HepG2 (cell line): Measurements from ENCODE around the gene ZNF512B. TPM values are rescaled to one million over a fixed set of nuclear protein-coding genes. Genes with fewer than 3 reads are reported as not detected.
A peak's percentile ranks its signal among the peaks of the same experiment; 100 is the strongest.

ENCODE experiments used
- AGO1 ChIP-seq: fragments of 200-400 bp; formaldehyde crosslinking; IDR thresholded peaks from 2 replicates; pipeline ENCODE4 v1.6.1; 2017; ENCODE audit warnings: mild to moderate bottlenecking, low read depth, low read length, moderate library complexity; ENCODE audit not compliant: poor library complexity, severe bottlenecking
- CCDC6 ChIP-seq: sonication (generic); formaldehyde crosslinking; IDR thresholded peaks from 2 replicates; pipeline ENCODE4 v1.8.1; 2022; ENCODE audit warnings: mild to moderate bottlenecking, missing genetic modification reagents, moderate library complexity
- FIP1L1 ChIP-seq: fragments of 200-400 bp; formaldehyde crosslinking; IDR thresholded peaks from 2 replicates; pipeline ENCODE4 v1.6.1; 2018; ENCODE audit warnings: low read depth, mild to moderate bottlenecking, low read length, moderate library complexity, borderline replicate concordance; ENCODE audit not compliant: insufficient read depth
- FOXK1 ChIP-seq: sonication (generic); formaldehyde crosslinking; IDR thresholded peaks from 2 replicates; pipeline ENCODE4 v1.4.0; 2020; ENCODE audit warnings: low read depth, missing genetic modification reagents, borderline replicate concordance
- NFIB ChIP-seq: sonication (generic); formaldehyde crosslinking; IDR thresholded peaks from 2 replicates; pipeline ENCODE4 v1.9.0; 2021; ENCODE audit warnings: missing genetic modification reagents, mild to moderate bottlenecking, borderline replicate concordance
- PTBP1 ChIP-seq: fragments of 200-400 bp; formaldehyde crosslinking; IDR thresholded peaks from 2 replicates; pipeline ENCODE4 v1.6.1; 2018; ENCODE audit warnings: low read length, low read depth; ENCODE audit not compliant: poor library complexity, severe bottlenecking
- TBP ChIP-seq: sonication (generic); formaldehyde crosslinking; IDR thresholded peaks from 2 replicates; pipeline ENCODE4 v1.5.0; 2020; ENCODE audit warnings: missing genetic modification reagents
- XRCC5 ChIP-seq: fragments of 200-400 bp; formaldehyde crosslinking; optimal IDR thresholded peaks from 2 replicates; pipeline ENCODE3; 2017; ENCODE audit warnings: mild to moderate bottlenecking, low read length
- ZNF12 ChIP-seq: sonication (generic); formaldehyde crosslinking; IDR thresholded peaks from 2 replicates; pipeline ENCODE4 v1.5.0; 2020; ENCODE audit warnings: missing genetic modification reagents
- ZNF205 ChIP-seq: IDR thresholded peaks from 2 replicates; pipeline ENCODE4 v1.6.1; 2018; ENCODE audit warnings: missing biosample characterization, missing genetic modification reagents
- ZNF292 ChIP-seq: sonication (generic); formaldehyde crosslinking; IDR thresholded peaks from 2 replicates; pipeline ENCODE4 v1.8.1; 2022; ENCODE audit warnings: mild to moderate bottlenecking, low read depth, missing genetic modification reagents, borderline replicate concordance
- ZNF510 ChIP-seq: sonication (generic); formaldehyde crosslinking; IDR thresholded peaks from 2 replicates; pipeline ENCODE4 v1.4.0; 2020; ENCODE audit warnings: low read depth, mild to moderate bottlenecking, missing genetic modification reagents
- ZNF567 ChIP-seq: sonication (generic); formaldehyde crosslinking; IDR thresholded peaks from 2 replicates; pipeline ENCODE4 v1.8.1; 2023; ENCODE audit warnings: mild to moderate bottlenecking, missing genetic modification reagents, borderline replicate concordance
- ZNF598 ChIP-seq: sonication (generic); formaldehyde crosslinking; IDR thresholded peaks from 2 replicates; pipeline ENCODE4 v1.5.1; 2020; ENCODE audit warnings: mild to moderate bottlenecking, missing genetic modification reagents, borderline replicate concordance
- polyA plus RNA-seq, 8 experiments: library from polyadenylated mRNA; depleted of rRNA in 3 of 8; stranded (reverse) in 7 of 8; unstranded in 1 of 8; fragments of >200 nt; fragmentation: Illumina TruSeq in 4 of 8; extraction: Trizol in 4 of 8; gene quantifications; 2 replicates each; pipeline versions ENCODE4 v1.2.1 to v1.2.3, GENCODE V29; 2011 to 2016; ENCODE audit warnings: low read depth in 4 of 8, missing spikeins in 1 of 8, mixed read lengths in 1 of 8; ENCODE audit not compliant: insufficient read depth in 1 of 8
- total RNA-seq, 5 experiments: library from RNA; depleted of rRNA; stranded (reverse); fragments of >200 nt; fragmentation: Illumina TruSeq; extraction: Trizol; gene quantifications; 2 replicates each; pipeline ENCODE4 v1.2.3, GENCODE V29; 2016; ENCODE audit warnings: low read depth in 1 of 5
- TF ChIP-seq, protein P1 (sequence below): sonication (generic); formaldehyde crosslinking; IDR thresholded peaks from 2 replicates; pipeline ENCODE4 v1.4.0; 2020; ENCODE audit warnings: low read depth, mild to moderate bottlenecking, missing genetic modification reagents
- TF ChIP-seq, protein P2 (sequence below): sonication (generic); formaldehyde crosslinking; IDR thresholded peaks from 2 replicates; pipeline ENCODE4 v1.8.0; 2022; ENCODE audit warnings: low read depth, missing genetic modification reagents
- TF ChIP-seq, protein P3 (sequence below): sonication (generic); formaldehyde crosslinking; IDR thresholded peaks from 2 replicates; pipeline ENCODE4 v1.4.0; 2020; ENCODE audit warnings: low read depth, missing genetic modification reagents
- TF ChIP-seq, protein P4 (sequence below): sonication (generic); formaldehyde crosslinking; IDR thresholded peaks from 2 replicates; pipeline ENCODE4 v1.4.0; 2020; ENCODE audit warnings: missing genetic modification reagents

ZNF512B gene
- total and polyA plus RNA-seq, 2 of the 13 experiments (the other 11 are each of a cell fraction or from before 2014, with no cell fraction given), result 11.5 to 30.6 TPM

DNA sequence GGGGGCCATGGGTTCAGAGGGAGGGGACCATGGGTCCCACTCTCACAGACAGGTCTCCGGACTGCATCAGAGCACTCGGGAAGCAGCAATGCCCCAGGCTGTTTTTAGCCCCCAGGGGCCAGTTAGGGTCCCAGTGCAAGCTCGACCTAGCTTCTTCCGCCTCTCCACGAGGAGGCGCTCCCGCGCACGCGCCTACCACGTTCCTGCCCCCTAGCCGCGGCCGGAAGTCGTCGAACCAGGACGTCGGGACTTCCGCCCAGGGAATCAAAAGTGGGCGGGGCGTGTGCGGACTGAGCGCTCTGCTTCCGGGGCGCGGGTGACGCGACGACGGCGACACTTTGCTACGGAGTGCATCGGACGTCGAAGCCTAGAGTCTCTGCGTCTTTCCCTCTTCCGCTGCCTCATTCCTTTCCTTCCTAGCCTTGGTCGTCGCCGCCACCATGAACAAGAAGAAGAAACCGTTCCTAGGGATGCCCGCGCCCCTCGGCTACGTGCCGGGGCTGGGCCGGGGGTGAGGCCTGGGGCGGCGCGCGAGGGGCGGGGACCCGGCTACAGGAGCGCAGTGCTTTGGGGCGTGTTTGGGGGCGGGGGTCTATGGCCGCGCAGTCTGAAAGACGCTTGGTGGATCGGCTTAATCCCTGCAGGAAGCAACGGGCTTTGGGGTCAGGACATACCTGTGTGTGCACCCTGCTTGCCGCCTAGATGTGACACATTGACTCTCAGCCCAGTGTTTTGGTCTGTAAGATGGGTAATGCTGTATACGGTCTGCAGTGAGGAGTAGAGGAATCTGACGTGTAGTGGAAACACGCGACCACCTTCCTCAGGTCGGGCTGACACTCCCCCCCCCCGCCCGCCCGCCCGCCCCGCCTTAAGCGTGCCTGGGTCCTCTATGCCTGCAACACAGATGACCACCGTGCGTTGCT lies 11.3 kb upstream of the ZNF512B start, which contains the start of gene PRPF6 (continued):
- TF ChIP-seq PTBP1 (peak; percentile 84), ZNF510 (CRISPR knock-in tag) (0 out of 2 replicates have a peak, but pooled peaks have one; percentile 55), TBP (CRISPR knock-in tag) (peak; percentile 90), AGO1 (peak; percentile 92), ZNF292 (no peak), FOXK1 (peak; percentile 99), CCDC6 (CRISPR knock-in tag) (peak; percentile 91; the same call in 1 of the 2 replicates), ZNF567 (CRISPR knock-in tag) (peak; percentile 96; the same call in 1 of the 2 replicates), ZNF12 (CRISPR knock-in tag) (no peak; the same call in 1 of the 2 replicates), ZNF598 (CRISPR knock-in tag) (peak; percentile 96), XRCC5 (peak; percentile 97), FIP1L1 (no peak), NFIB (no peak), ZNF205 (peak; percentile 94)
- TF ChIP-seq, protein P1, sequence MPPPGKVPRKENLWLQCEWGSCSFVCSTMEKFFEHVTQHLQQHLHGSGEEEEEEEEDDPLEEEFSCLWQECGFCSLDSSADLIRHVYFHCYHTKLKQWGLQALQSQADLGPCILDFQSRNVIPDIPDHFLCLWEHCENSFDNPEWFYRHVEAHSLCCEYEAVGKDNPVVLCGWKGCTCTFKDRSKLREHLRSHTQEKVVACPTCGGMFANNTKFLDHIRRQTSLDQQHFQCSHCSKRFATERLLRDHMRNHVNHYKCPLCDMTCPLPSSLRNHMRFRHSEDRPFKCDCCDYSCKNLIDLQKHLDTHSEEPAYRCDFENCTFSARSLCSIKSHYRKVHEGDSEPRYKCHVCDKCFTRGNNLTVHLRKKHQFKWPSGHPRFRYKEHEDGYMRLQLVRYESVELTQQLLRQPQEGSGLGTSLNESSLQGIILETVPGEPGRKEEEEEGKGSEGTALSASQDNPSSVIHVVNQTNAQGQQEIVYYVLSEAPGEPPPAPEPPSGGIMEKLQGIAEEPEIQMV (CRISPR knock-in tag), result peak; percentile 96; the same call in 1 of the 2 replicates
- TF ChIP-seq, protein P2, sequence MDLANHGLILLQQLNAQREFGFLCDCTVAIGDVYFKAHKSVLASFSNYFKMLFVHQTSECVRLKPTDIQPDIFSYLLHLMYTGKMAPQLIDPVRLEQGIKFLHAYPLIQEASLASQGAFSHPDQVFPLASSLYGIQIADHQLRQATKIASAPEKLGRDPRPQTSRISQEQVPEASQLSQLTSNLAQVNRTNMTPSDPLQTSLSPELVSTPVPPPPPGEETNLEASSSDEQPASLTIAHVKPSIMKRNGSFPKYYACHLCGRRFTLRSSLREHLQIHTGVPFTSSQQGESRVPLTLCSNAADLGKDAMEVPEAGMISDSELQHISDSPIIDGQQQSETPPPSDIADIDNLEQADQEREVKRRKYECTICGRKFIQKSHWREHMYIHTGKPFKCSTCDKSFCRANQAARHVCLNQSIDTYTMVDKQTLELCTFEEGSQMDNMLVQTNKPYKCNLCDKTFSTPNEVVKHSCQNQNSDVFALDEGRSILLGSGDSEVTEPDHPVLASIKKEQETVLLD (CRISPR knock-in tag), result peak; percentile 94
- TF ChIP-seq, protein P3, sequence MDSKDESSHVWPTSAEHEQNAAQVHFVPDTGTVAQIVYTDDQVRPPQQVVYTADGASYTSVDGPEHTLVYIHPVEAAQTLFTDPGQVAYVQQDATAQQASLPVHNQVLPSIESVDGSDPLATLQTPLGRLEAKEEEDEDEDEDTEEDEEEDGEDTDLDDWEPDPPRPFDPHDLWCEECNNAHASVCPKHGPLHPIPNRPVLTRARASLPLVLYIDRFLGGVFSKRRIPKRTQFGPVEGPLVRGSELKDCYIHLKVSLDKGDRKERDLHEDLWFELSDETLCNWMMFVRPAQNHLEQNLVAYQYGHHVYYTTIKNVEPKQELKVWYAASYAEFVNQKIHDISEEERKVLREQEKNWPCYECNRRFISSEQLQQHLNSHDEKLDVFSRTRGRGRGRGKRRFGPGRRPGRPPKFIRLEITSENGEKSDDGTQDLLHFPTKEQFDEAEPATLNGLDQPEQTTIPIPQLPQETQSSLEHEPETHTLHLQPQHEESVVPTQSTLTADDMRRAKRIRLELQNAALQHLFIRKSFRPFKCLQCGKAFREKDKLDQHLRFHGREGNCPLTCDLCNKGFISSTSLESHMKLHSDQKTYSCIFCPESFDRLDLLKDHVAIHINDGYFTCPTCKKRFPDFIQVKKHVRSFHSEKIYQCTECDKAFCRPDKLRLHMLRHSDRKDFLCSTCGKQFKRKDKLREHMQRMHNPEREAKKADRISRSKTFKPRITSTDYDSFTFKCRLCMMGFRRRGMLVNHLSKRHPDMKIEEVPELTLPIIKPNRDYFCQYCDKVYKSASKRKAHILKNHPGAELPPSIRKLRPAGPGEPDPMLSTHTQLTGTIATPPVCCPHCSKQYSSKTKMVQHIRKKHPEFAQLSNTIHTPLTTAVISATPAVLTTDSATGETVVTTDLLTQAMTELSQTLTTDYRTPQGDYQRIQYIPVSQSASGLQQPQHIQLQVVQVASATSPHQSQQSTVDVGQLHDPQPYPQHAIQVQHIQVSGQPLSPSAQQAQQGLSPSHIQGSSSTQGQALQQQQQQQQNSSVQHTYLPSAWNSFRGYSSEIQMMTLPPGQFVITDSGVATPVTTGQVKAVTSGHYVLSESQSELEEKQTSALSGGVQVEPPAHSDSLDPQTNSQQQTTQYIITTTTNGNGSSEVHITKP (CRISPR knock-in tag), result peak; percentile 86
- TF ChIP-seq, protein P4, sequence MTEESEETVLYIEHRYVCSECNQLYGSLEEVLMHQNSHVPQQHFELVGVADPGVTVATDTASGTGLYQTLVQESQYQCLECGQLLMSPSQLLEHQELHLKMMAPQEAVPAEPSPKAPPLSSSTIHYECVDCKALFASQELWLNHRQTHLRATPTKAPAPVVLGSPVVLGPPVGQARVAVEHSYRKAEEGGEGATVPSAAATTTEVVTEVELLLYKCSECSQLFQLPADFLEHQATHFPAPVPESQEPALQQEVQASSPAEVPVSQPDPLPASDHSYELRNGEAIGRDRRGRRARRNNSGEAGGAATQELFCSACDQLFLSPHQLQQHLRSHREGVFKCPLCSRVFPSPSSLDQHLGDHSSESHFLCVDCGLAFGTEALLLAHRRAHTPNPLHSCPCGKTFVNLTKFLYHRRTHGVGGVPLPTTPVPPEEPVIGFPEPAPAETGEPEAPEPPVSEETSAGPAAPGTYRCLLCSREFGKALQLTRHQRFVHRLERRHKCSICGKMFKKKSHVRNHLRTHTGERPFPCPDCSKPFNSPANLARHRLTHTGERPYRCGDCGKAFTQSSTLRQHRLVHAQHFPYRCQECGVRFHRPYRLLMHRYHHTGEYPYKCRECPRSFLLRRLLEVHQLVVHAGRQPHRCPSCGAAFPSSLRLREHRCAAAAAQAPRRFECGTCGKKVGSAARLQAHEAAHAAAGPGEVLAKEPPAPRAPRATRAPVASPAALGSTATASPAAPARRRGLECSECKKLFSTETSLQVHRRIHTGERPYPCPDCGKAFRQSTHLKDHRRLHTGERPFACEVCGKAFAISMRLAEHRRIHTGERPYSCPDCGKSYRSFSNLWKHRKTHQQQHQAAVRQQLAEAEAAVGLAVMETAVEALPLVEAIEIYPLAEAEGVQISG (CRISPR knock-in tag), result peak; percentile 99
